NB4 (cell line): ENCODE results near the gene LITAFD.
A peak's percentile ranks its signal among the peaks of the same experiment; 100 is the strongest.
"Not testable (repeated sequence)": the region's sequence is repeated elsewhere in the genome, so short reads cannot be mapped to it uniquely, and the experiment has no call there.

Experiments used
- DNase-seq: peaks from one replicate; pipeline ENCODE4 v3.0.0; 2010; ENCODE audit warnings: low read depth
- H3K4me3 ChIP-seq: one replicate; pipeline ENCODE4 v1.5.1; 2011; ENCODE audit warnings: mild to moderate bottlenecking, low read depth, low read length, moderate library complexity
- MYC ChIP-seq: IDR thresholded peaks from 2 replicates; pipeline ENCODE4 v1.6.1; 2011; ENCODE audit warnings: low read depth, low read length
- POLR2A ChIP-seq: IDR thresholded peaks from 2 replicates; pipeline ENCODE4 v1.6.1; 2011; ENCODE audit warnings: mild to moderate bottlenecking; ENCODE audit not compliant: insufficient read length; ENCODE audit errors: extremely low read depth
- TF ChIP-seq, protein P1 (sequence below): IDR thresholded peaks from 2 replicates; pipeline ENCODE4 v1.6.1; 2011; ENCODE audit warnings: low read depth, low read length
- TF ChIP-seq, protein P2 (sequence below): IDR thresholded peaks from one replicate; pipeline ENCODE4 v1.5.1; 2012; ENCODE audit warnings: low read depth, low read length

Gene LITAFD

DNA sequence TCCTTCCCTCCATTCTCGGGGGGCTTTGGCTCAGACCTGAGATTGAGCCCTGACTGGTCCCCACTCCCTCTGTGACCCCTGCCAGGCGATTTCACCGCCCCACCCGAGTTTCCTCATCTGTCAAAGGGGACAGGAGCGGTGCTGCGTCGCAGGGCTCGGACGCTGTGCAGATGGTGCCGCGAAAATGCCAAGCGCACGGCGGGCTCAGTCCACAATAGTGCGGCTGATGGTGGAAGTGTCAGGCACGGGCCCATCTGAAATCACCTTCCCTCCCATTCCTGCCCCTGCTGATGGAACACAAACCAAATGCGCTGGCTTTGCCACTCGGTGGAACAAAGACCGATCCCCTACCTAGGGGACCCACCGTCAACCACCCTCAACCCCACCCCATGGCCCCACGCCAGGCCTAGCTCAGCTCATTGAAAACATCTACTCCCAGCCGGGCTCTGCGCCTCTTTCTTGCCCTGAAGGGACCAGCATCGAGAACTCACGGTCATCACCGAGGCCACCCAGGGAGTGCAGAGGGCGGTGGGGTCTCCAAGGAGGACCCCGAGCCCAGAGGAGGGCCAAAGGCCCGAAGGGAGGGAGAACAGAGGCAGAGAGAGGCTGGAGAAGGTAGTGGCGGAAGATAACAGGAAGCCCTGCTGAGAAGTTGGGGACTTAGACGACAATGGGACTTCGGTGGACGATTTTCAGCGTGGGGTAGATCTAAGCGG lies 14.8 kb upstream of the LITAFD start:
- H3K4me3 ChIP-seq: peak overlapping the region; percentile 84
- no peak for DNase-seq
- TF ChIP-seq, protein P1, sequence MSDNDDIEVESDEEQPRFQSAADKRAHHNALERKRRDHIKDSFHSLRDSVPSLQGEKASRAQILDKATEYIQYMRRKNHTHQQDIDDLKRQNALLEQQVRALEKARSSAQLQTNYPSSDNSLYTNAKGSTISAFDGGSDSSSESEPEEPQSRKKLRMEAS: no peak

DNA sequence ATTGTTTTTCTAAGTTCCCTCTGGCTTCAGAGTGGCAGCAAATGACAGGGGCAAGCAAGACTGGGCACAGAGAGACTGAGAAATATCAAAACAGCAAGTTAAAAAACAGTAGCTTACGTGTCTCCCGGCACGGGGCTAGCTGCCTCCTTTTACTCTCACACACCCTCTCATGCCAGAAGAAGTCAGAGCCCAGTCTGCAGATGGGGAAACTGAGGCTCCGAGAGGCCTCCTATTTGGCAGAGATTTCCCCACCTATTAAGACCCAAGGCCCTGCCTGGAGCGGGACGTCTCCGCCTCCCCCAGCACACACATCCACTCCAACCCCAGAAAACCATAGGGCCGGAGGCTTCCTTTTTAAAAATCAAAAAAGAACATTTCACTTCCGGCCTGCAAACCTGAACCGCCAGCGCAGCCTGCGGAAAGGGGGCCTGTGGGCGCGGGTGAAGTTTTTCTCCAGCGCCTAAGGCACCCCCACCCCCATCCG lies 14.2 kb upstream of the LITAFD start:
- H3K4me3 ChIP-seq: peak overlapping the region; percentile 84
- TF ChIP-seq, protein P1: no peak
- TF ChIP-seq POLR2A: no peak
- TF ChIP-seq, protein P2, sequence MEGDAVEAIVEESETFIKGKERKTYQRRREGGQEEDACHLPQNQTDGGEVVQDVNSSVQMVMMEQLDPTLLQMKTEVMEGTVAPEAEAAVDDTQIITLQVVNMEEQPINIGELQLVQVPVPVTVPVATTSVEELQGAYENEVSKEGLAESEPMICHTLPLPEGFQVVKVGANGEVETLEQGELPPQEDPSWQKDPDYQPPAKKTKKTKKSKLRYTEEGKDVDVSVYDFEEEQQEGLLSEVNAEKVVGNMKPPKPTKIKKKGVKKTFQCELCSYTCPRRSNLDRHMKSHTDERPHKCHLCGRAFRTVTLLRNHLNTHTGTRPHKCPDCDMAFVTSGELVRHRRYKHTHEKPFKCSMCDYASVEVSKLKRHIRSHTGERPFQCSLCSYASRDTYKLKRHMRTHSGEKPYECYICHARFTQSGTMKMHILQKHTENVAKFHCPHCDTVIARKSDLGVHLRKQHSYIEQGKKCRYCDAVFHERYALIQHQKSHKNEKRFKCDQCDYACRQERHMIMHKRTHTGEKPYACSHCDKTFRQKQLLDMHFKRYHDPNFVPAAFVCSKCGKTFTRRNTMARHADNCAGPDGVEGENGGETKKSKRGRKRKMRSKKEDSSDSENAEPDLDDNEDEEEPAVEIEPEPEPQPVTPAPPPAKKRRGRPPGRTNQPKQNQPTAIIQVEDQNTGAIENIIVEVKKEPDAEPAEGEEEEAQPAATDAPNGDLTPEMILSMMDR: no peak
- TF ChIP-seq MYC: no peak
- peak; percentile 49 for DNase-seq

GRCh38 chr16:8868416-8869211 lies 13.5 kb upstream of the LITAFD start, which contains the start of gene CARHSP1:
Gene CARHSP1 (minus strand): TSS chr16:8869006. CDS start chr16:8859328, 9,678 bp downstream.
- DNase-seq: peak; percentile 94
- TF ChIP-seq MYC (no peak), POLR2A (peak; percentile 80)
- TF ChIP-seq, protein P1: peak; percentile 60
- TF ChIP-seq, protein P2: no peak
- H3K4me3 ChIP-seq: peak within 1 kb of the TSS; percentile 84

GRCh38 chr16:8869212-8869987 lies 12.8 kb upstream of the LITAFD start:
- TF ChIP-seq, protein P2: no peak
- peak; percentile 42; the same call in 1 of the 2 replicates for TF ChIP-seq MYC
- H3K4me3 ChIP-seq: peak overlapping the region; percentile 62
- peak; percentile 56 for DNase-seq

DNA sequence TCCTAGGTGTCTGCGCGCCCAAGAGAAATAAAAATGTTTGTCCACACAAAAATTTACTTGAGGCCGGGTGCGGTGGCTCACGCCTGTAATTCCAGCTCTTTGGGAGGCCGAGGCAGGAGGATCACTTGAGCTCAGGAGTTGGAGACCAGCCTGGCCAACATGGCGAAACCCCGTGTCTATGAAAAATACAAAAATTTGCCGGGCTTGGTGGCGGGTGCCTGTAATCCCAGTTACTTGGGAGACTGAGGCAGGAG lies 12.2 kb upstream of the LITAFD start:
- H3K4me3 ChIP-seq, DNase-seq: not testable (repeated sequence)

DNA sequence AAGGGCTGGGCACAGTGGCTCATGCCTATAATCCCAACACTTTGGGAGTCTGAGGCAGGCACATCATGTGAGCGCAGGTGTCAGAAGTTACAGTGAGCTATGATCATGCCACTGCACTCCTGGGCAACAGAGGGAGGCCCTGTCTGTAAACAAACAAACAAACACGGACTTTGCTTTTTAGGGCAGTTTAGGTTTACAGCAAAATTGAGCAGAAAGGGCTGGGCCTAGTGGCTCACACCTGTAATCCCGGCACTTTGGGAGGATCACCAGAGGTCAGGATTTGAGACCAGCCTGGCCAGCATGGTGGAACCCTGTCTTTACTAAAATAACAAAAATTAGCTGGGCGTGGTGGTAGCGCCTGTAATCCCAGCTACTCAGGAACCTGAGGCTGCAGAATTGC lies 10.1 kb upstream of the LITAFD start:
- TF ChIP-seq, protein P1: no peak
- TF ChIP-seq MYC (no peak), POLR2A (no peak)
- TF ChIP-seq, protein P2: no peak
- H3K4me3 ChIP-seq: no peak overlapping the region
- no peak for DNase-seq
